Placental epithelial cell (primary cell): ENCODE measurements around the gene MBP. TPM values are rescaled to one million over a fixed set of nuclear protein-coding genes. Genes with fewer than 3 reads are reported as not detected.

Experiments
- total RNA-seq: library from RNA; depleted of rRNA; stranded (reverse); fragments of >200 nt; gene quantifications from 2 replicates; pipeline ENCODE4 v1.2.3, GENCODE V29; 2012

The MBP gene
- 28.7 and 83.7 TPM in 2 replicates for total RNA-seq

DNA sequence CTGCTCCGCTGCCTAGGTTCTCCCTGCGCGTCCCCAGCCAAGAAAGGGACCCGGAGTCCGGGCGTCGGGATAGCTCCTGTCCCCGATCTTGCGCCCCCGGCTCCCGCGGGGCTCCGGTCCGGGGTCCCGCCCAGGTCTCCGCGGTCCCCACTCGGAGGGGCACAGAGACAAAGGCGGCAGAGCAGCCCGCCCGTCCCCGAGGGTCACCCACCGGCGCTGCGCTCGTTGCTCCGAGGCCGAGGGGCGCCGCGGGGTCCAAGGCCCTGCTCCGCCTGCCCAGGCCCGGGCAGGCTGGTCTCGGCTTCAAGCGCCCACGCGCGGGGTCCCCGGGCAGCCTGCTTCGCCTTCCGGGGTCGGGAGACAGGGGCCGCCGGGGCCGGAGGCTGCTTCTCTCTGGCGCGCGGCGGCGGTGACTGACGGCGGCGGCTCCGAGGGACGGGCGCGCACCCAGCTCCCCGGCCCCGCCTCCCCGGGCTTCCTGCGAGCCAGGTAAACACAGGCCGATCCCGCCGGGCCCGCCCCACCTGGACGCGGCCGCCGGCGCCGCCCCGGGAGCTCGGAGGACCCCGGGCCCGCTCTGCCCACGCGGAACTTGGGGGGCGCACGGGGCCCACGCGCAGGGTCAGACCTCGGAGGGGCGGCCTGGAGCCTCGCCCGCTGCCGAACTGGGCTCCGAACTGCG lies at the start of gene MBP:
Gene MBP (minus strand): TSS at position 415 of the 682 bp plus-strand sequence. CDS start 27,522 bp downstream, outside the sequence.

Other genes starting within 250 kb of the MBP start
- not detected in 2 replicates for gene GALR1, start 117.1 kb upstream of the MBP start, total RNA-seq